ENCODE data around the gene PRAMEF33. TPM values are rescaled to one million over a fixed set of nuclear protein-coding genes. Genes with fewer than 3 reads are reported as not detected.
"Not testable (repeated sequence)": the region's sequence is repeated elsewhere in the genome, so short reads cannot be mapped to it uniquely, and the experiment has no call there.

Gene PRAMEF33
- total RNA-seq, 1 donor from 2014 or later, result not detected

DNA sequence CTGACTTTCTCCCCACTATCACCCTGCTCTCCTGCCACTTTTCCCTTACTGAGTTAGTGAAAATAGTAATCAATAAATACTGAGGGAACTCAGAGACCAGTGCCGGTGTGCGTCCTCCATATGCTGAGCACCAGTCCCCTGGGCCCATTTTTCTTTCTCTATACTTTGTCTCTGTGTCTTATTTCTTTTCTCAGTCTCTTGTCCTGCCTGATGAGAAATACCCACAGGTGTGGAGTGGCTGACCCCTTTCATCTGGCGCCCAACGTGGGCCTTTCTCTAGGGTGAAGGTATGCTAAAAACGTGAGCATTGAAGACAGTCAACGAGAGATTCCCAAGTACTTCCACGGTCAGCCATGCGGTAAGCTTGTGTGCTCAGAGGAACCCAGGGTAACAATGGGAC, 50.1 kb downstream of the PRAMEF33 start:
- H3K36me3 Mint-ChIP-seq (ENCODE audit: low read depth); DNase-seq (ENCODE audit: low spot score): not testable (repeated sequence)

GRCh38 chr1:13354475-13354874, 51.1 kb downstream of the PRAMEF33 start:
- H3K27me3 Mint-ChIP-seq (ENCODE audit: insufficient read depth); H3K36me3 Mint-ChIP-seq (ENCODE audit: low read depth); H3K9me3 Mint-ChIP-seq; H3K4me1 Mint-ChIP-seq (ENCODE audit: low read depth); DNase-seq (ENCODE audit: low spot score); intact Hi-C loops (cut with micrococcal nuclease); H3K4me3 Mint-ChIP-seq; H3K27ac Mint-ChIP-seq: not testable (repeated sequence)

More for the DNA sequence above, 50.1 kb downstream of the PRAMEF33 start:
- H3K4me3 Mint-ChIP-seq; intact Hi-C loops (cut with micrococcal nuclease); H3K27me3 Mint-ChIP-seq (ENCODE audit: insufficient read depth); H3K27ac Mint-ChIP-seq; H3K9me3 Mint-ChIP-seq; H3K4me1 Mint-ChIP-seq (ENCODE audit: low read depth): not testable (repeated sequence)

- H3K9me3 Mint-ChIP-seq; intact Hi-C loops (cut with micrococcal nuclease); H3K27ac Mint-ChIP-seq; H3K4me1 Mint-ChIP-seq (ENCODE audit: low read depth); H3K36me3 Mint-ChIP-seq (ENCODE audit: low read depth); H3K27me3 Mint-ChIP-seq (ENCODE audit: insufficient read depth); H3K4me3 Mint-ChIP-seq; DNase-seq (ENCODE audit: low spot score): not testable (repeated sequence)
These were observed 53.4 kb downstream of the PRAMEF33 start for GRCh38 chr1:13356774-13357173.

Other genes with a start within 250 kb of the PRAMEF33 start
- gene PRAMEF27, start 247.0 kb upstream of the PRAMEF33 start, total RNA-seq, result not detected in 2 replicates
- not detected in 2 replicates for gene HNRNPCL3, start 242.8 kb upstream of the PRAMEF33 start, total RNA-seq
- not detected in 2 replicates for gene PRAMEF25, start 232.8 kb upstream of the PRAMEF33 start, total RNA-seq
- not detected in 2 replicates for gene HNRNPCL2, start 186.7 kb upstream of the PRAMEF33 start, total RNA-seq
- gene PRAMEF26, start 147.5 kb upstream of the PRAMEF33 start, total RNA-seq, result not detected in 2 replicates
- gene HNRNPCL4, start 137.9 kb upstream of the PRAMEF33 start, total RNA-seq, result not detected in 2 replicates
- gene PRAMEF9, start 131.7 kb upstream of the PRAMEF33 start, total RNA-seq, result not detected in 2 replicates
- gene PRAMEF13, start 102.1 kb upstream of the PRAMEF33 start, total RNA-seq, result not detected in 2 replicates
- not detected in 2 replicates for gene PRAMEF18, start 77.4 kb upstream of the PRAMEF33 start, total RNA-seq
- gene PRAMEF5, start 49.3 kb upstream of the PRAMEF33 start, total RNA-seq, result not detected in 2 replicates
- not detected in 2 replicates for gene PRAMEF8, start 18.4 kb upstream of the PRAMEF33 start, total RNA-seq
- not detected in 2 replicates for gene PRAMEF15, start 12.0 kb downstream of the PRAMEF33 start, total RNA-seq
- gene PRAMEF14, start 43.6 kb downstream of the PRAMEF33 start, total RNA-seq, result not detected in 2 replicates
- not detected in 2 replicates for gene PRAMEF19, start 68.4 kb downstream of the PRAMEF33 start, total RNA-seq
- not detected in 2 replicates for gene PRAMEF17, start 86.1 kb downstream of the PRAMEF33 start, total RNA-seq
- gene PRAMEF20, start 106.9 kb downstream of the PRAMEF33 start, total RNA-seq, result not detected in 2 replicates
- gene LRRC38, start 210.5 kb downstream of the PRAMEF33 start, total RNA-seq, result not detected in 2 replicates